ENCODE data around the gene CNEP1R1. TPM values are rescaled to one million over a fixed set of nuclear protein-coding genes. Genes with fewer than 3 reads are reported as not detected.

Gene CNEP1R1
- total RNA-seq, 1 donor from 2014 or later: 20.6 TPM

GRCh38 chr16:50015631-50016030 lies 9.4 kb upstream of the CNEP1R1 start:
- H3K36me3 Mint-ChIP-seq (ENCODE audit: low read depth): no peaks in the 10 kb centered on the region
- no peaks in the 10 kb centered on the region for H3K4me1 Mint-ChIP-seq
- H3K9me3 Mint-ChIP-seq: no peaks in the 10 kb centered on the region
- no peak overlapping the region for H3K4me3 Mint-ChIP-seq
- DNase-seq (ENCODE audit: low read depth, low spot score): no peak
- no peak for TF ChIP-seq CTCF (conservative IDR thresholded peaks at IDR 0.05)
- H3K27ac Mint-ChIP-seq (ENCODE audit: unreplicated experiment): no peak overlapping the region
- no peaks in the 10 kb centered on the region for H3K27me3 Mint-ChIP-seq (ENCODE audit: low read depth)

GRCh38 chr16:50017553-50017952 lies 7.5 kb upstream of the CNEP1R1 start:
- H3K4me3 Mint-ChIP-seq: no peak overlapping the region
- no peak for DNase-seq (ENCODE audit: low read depth, low spot score)
- H3K4me1 Mint-ChIP-seq: peaks cover 11% of the 10 kb centered on the region
- H3K9me3 Mint-ChIP-seq: no peaks in the 10 kb centered on the region
- no peak for TF ChIP-seq CTCF (conservative IDR thresholded peaks at IDR 0.05)
- no peak overlapping the region for H3K27ac Mint-ChIP-seq (ENCODE audit: unreplicated experiment)
- no peaks in the 10 kb centered on the region for H3K36me3 Mint-ChIP-seq (ENCODE audit: low read depth)
- no peaks in the 10 kb centered on the region for H3K27me3 Mint-ChIP-seq (ENCODE audit: low read depth)

- Mint-ChIP-seq H3K36me3 (ENCODE audit: low read depth) (no peaks in the 10 kb centered on the region), H3K9me3 (no peaks in the 10 kb centered on the region), H3K4me1 (peaks cover 46% of the 10 kb centered on the region), H3K4me3 (peak overlapping the region; percentile 46), H3K27me3 (ENCODE audit: low read depth) (no peaks in the 10 kb centered on the region), H3K27ac (ENCODE audit: unreplicated experiment) (no peak overlapping the region)
- TF ChIP-seq CTCF (conservative IDR thresholded peaks at IDR 0.05): peak; percentile 41
- DNase-seq (ENCODE audit: low read depth, low spot score): peak; percentile 8
Measured at GRCh38 chr16:50021544-50021943, 3.5 kb upstream of the CNEP1R1 start.

- peak overlapping the region; percentile 98 for H3K4me3 Mint-ChIP-seq
- H3K9me3 Mint-ChIP-seq: no peaks in the 10 kb centered on the region
- peaks cover 46% of the 10 kb centered on the region for H3K4me1 Mint-ChIP-seq
- H3K27me3 Mint-ChIP-seq (ENCODE audit: low read depth): no peaks in the 10 kb centered on the region
- no peak for TF ChIP-seq CTCF (conservative IDR thresholded peaks at IDR 0.05)
- no peak for DNase-seq (ENCODE audit: low read depth, low spot score)
- peak overlapping the region; percentile 39 for H3K27ac Mint-ChIP-seq (ENCODE audit: unreplicated experiment)
- H3K36me3 Mint-ChIP-seq (ENCODE audit: low read depth): no peaks in the 10 kb centered on the region
Measured at GRCh38 chr16:50023641-50024040, 1.4 kb upstream of the CNEP1R1 start.

GRCh38 chr16:50024207-50024606 lies 818 bp upstream of the CNEP1R1 start:
- peaks cover 46% of the 10 kb centered on the region for H3K4me1 Mint-ChIP-seq
- H3K9me3 Mint-ChIP-seq: no peaks in the 10 kb centered on the region
- peak overlapping the region; percentile 98 for H3K4me3 Mint-ChIP-seq
- H3K36me3 Mint-ChIP-seq (ENCODE audit: low read depth): no peaks in the 10 kb centered on the region
- no peak for DNase-seq (ENCODE audit: low read depth, low spot score)
- TF ChIP-seq CTCF (conservative IDR thresholded peaks at IDR 0.05): no peak
- no peaks in the 10 kb centered on the region for H3K27me3 Mint-ChIP-seq (ENCODE audit: low read depth)
- no peak overlapping the region for H3K27ac Mint-ChIP-seq (ENCODE audit: unreplicated experiment)

GRCh38 chr16:50025537-50025931 lies 509 bp downstream of the CNEP1R1 start:
- TF ChIP-seq CTCF (conservative IDR thresholded peaks at IDR 0.05): no peak
- H3K9me3 Mint-ChIP-seq: no peaks in the 10 kb centered on the region
- no peaks in the 10 kb centered on the region for H3K36me3 Mint-ChIP-seq (ENCODE audit: low read depth)
- H3K4me1 Mint-ChIP-seq: peaks cover 46% of the 10 kb centered on the region
- no peaks in the 10 kb centered on the region for H3K27me3 Mint-ChIP-seq (ENCODE audit: low read depth)
- no peak for DNase-seq (ENCODE audit: low read depth, low spot score)
- peak overlapping the region; percentile 98 for H3K4me3 Mint-ChIP-seq
- H3K27ac Mint-ChIP-seq (ENCODE audit: unreplicated experiment): no peak overlapping the region

Data from neural crest cell (in vitro differentiated cells).